ENCODE results near the gene BLTP1.
"Not testable (repeated sequence)": the region's sequence is repeated elsewhere in the genome, so short reads cannot be mapped to it uniquely, and the experiment has no call there.

Gene BLTP1

GRCh38 chr4:122151982-122152710, at the start of gene BLTP1:
Gene BLTP1, plus strand, starts transcription at chr4:122152331. Its CDS starts 18,317 bp downstream, at chr4:122170648.
- DNase-seq: peak; percentile 78

GRCh38 chr4:122104184-122104583, 47.9 kb upstream of the BLTP1 start:
- DNase-seq: no peak

- DNase-seq: no peak
These were observed 44.5 kb upstream of the BLTP1 start for GRCh38 chr4:122107680-122108079.

GRCh38 chr4:122110304-122110703, 41.8 kb upstream of the BLTP1 start:
- not testable (repeated sequence) for DNase-seq

- DNase-seq: no peak
These were observed 34.4 kb upstream of the BLTP1 start for GRCh38 chr4:122117743-122118142.

- no peak for DNase-seq
These were observed 33.9 kb upstream of the BLTP1 start for GRCh38 chr4:122118243-122118642.

GRCh38 chr4:122119739-122120138, 32.4 kb upstream of the BLTP1 start:
- DNase-seq: no peak

GRCh38 chr4:122121593-122121992, 30.5 kb upstream of the BLTP1 start:
- no peak for DNase-seq

GRCh38 chr4:122122083-122122482, 30.0 kb upstream of the BLTP1 start:
- DNase-seq: no peak

- DNase-seq: no peak
These were observed 23.1 kb upstream of the BLTP1 start for GRCh38 chr4:122129061-122129460.

GRCh38 chr4:122131562-122132157, 20.5 kb upstream of the BLTP1 start:
- no peak for DNase-seq

- no peak for DNase-seq
These were observed 19.2 kb upstream of the BLTP1 start for GRCh38 chr4:122132891-122133290.

GRCh38 chr4:122139139-122139538, 13.0 kb upstream of the BLTP1 start:
- DNase-seq: no peak

GRCh38 chr4:122140834-122141233, 11.3 kb upstream of the BLTP1 start:
- no peak for DNase-seq

- DNase-seq: no peak
These were observed 9.4 kb upstream of the BLTP1 start for GRCh38 chr4:122142687-122143086.

- DNase-seq: no peak
These were observed 5.5 kb upstream of the BLTP1 start for GRCh38 chr4:122146652-122147051.

GRCh38 chr4:122150931-122151330, 1.2 kb upstream of the BLTP1 start:
- DNase-seq: no peak

- DNase-seq: peak; percentile 2
These were observed 638 bp downstream of the BLTP1 start for GRCh38 chr4:122152711-122153226.

- no peak for DNase-seq
These were observed 4.7 kb downstream of the BLTP1 start for GRCh38 chr4:122156819-122157218.

GRCh38 chr4:122163301-122163700, 11.2 kb downstream of the BLTP1 start:
- DNase-seq: no peak

- no peak for DNase-seq
These were observed 11.6 kb downstream of the BLTP1 start for GRCh38 chr4:122163767-122164166.

- no peak for DNase-seq
These were observed 15.2 kb downstream of the BLTP1 start for GRCh38 chr4:122167369-122167768.

- DNase-seq: no peak
These were observed 18.6 kb downstream of the BLTP1 start for GRCh38 chr4:122170775-122171174.

GRCh38 chr4:122171323-122171722, 19.2 kb downstream of the BLTP1 start:
- no peak for DNase-seq

GRCh38 chr4:122172266-122172665, 20.1 kb downstream of the BLTP1 start:
- no peak for DNase-seq
